Measurements from ENCODE around the gene AHCYL1.

AHCYL1 gene

DNA sequence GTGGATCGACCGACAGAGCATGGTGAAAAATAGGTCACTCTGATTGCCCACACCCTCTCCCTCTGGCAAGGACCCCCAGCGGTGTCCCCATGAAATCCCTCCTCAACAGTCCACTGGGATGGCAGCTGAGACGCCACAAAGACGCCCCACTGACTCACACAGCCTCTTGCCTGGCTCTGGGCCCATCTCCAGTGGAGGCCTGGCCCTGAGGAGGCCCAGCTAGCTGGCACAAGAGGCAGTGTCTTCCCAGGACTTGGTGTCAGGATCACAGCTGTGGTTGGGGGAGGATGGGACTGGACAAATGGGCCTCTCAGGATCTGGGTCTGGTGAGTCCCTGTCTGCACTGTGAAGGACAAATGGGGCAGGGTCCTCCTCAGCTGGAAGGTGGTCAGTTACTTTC lies 81.3 kb downstream of the AHCYL1 start:
- no peak for DNase-seq

DNA sequence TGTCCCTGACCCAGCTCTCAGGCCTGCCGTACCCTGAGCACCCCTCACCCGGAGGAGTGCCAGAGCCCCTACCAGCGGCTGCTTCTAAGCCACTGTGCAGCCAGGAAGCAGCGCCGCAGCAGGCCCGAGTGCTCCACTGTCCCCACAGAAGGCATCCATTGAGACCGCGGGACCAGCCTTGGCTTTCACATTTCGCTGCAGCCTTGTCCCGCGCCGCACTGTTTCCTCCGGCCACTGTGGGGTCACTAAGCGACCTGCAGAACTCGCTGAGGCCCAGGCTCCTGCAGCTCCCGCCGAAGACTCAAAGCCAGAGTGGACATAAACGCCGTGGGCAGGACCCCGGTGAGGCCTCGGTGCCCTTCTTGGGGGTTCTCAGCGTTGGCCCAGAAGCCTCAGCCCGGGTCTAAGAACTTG lies 82.9 kb downstream of the AHCYL1 start:
- no peak for DNase-seq

DNA sequence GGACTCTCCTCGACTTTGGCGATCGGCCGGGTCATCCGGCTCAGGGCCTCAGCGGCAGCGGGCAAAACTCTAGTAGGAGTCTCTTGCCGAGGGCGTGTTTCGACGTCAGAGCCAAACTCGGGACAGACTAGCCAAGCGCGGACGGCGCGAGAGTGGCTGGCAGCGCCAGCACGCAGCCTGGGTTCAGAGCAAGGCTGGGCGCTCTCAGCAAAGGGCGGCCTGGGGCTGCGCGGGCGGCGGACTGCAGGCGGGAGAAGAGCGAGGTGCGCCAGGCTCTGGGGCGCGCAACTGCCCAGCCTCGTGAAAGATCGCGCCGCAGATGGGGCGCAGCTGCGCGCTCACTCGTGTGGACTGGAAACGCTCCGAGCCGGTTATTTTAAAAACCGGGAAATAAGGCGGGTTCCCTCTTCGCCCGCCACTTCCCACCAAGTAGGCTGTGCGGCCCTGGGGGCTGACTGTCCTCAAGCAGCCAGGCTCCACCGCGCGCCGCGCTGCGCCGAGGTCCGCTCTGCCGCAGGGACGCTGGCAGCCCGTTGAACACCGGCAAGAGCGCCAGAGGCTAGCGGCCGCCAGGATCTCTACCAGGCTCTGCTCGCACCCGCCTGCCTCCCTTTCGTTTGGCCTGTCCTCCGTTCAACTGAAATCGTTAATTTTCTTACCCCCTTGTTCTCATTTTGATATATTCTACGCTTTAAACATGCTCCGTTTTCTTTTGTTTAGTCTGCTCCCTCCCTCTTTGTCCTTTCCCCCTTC lies 83.5 kb downstream of the AHCYL1 start:
- no peak for DNase-seq

DNA sequence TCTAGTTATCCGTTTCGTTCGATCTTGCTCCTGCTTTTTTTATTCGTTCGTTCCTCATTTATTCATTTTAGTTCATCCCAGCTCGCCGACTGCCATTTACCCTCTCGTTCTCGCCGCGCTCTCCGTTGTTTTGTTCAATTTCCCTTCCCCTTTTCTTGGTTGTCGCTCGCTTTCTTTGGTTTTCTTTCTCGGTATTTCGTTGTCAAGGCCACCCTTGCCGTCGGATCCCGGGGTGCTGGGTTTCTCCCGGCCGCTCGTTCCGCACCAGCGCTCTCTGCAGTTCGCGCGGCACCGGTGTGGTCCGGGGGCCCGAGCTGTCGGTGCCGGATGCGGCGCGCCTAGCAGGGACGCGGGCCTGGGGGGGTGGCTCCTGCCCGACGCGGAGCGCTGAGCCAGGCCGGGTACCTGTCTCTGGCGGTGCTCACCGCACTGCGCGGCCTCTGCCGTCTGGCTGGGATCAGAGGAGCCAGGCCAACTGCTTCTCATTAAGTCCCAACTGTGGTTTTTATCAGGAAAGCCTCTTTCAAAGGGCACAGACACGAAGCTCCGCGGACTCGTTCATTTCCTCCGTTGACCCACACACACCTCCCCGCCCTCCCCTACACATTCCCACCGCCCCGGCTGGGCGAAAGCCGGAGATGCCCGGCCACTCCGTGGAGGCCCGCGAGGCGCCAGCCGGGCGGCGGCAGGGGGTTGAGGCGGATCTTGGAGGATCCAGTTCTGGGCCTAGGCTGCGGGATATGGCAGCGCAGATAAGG lies 84.3 kb downstream of the AHCYL1 start:
- no peak for DNase-seq

DNA sequence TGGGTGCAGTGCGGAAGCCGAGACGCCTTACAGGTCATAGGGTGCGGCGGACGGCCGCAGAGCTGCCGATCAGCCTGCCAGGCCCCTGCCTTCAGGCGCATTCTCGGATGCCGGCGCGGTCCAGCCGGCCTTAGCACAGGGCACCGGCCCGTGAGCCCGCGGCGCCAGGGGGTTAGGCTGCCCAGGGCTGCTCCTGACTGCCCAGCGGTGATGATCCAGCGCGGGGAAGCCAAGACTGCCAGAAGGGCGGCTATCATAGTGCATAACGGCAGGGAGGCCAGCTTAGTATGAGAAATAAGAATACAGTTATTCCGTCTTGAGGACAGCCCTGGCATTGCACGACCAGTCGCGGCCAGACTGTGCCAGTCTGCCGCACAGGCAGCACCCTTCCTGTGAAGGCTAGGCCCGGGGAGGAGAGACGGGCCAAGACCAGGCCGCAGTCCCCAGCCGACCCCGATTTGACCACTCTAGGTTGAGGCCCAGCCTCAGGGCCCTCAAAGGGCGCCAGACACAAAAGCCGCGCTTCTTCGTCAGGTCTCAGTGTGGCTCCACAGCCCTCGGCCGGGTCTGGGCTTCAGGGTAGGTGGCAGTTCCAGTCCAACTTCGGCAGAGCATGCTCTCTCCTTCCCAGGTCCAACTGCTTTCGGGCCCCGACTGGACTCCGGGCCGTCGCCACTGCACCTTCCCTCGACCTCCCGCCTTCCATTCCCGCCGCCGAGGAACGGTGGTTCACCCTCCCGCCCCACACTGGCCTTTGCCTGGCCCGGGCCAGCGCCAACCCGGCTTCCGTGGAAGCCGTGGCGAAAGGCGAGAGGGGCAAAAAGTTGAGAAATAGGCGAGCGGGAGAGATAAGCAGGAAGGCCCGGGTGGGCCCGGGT lies 85.1 kb downstream of the AHCYL1 start:
- no peak for DNase-seq

DNA sequence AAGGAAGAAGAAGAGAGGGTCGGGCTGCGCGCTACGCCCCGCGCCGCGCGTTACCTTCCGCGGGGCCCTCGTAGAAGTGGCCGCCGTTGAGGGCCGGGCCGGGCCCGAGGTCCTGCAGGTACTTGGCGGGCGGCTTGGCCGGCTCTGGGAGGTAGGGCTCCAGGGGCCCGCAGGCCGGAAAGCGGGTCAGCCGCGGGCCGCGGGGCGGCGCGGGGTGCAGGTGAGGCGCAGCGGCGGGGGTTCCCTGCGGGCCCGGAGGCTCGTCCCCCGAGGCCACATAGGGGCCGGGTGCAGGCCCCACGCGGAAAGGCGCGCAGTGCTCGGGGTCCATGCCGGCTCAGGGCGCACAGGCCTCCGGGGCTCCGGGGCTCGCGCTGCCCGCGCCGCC lies 85.7 kb downstream of the AHCYL1 start:
- no peak for DNase-seq

DNA sequence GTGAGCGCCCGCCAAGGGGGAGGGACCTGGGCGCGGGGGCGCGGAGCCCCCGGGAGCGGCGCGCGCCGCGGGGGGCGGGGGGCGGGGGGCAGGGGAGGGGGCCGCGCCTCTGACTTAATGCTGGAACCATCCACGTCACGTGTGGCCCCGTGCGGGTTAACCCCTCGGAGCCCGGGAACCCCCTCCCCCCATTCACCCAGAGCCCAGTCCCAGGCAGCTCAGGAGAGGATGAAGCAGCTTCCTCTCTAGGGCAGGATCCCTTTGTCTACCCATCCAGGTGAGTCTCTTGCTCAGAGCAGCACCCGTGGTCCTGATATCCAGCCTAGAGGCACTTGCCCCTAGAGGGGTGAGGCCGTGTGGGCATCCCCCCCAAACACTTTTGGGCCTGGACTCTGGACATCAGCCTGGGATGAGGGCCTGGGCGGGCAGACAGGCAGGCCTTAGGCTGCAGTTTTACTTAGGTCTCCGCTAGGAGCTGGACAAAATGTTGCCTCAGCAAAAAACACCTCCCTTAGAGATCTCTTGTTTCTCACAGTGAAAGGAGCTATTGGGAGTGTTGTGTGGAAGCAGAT lies 86.2 kb downstream of the AHCYL1 start, which contains the start of gene ALX3:
Gene ALX3, minus strand, starts transcription at position 2 of the 572 bp plus-strand sequence. CDS start 60 bp downstream, outside the sequence.
- DNase-seq = no peak

Measured in NK-92 treated with Interleukin-12 subunit alpha and Interleukin-12 subunit beta, amount 100 ng/mL, for 24 hours (cell line).